CD14-positive monocyte (primary cell): ENCODE measurements around the gene AOPEP. TPM values are rescaled to one million over a fixed set of nuclear protein-coding genes. Genes with fewer than 3 reads are reported as not detected.
"Not testable (repeated sequence)": the region's sequence is repeated elsewhere in the genome, so short reads cannot be mapped to it uniquely, and the experiment has no call there.

Experiments used
- DNase-seq, 3 donors: peaks; one replicate each; pipeline ENCODE4 v3.0.0-alpha.2; 2011 to 2022
- H2AFZ ChIP-seq: 2 replicates; pipeline ENCODE4 v1.6.0; 2012; ENCODE audit warnings: mild to moderate bottlenecking, low read depth, low read length, inconsistent platforms; ENCODE audit not compliant: insufficient read depth, poor library complexity, severe bottlenecking
- H3K27ac ChIP-seq, 2 donors: 1 replicate in 1 of 2; 2 replicates in 1 of 2; pipeline ENCODE4 v1.5.1; 2012 to 2013; ENCODE audit warnings: low read length in 2 of 2, control low read depth in 1 of 2, inconsistent platforms in 1 of 2, low read depth in 1 of 2, mild to moderate bottlenecking in 1 of 2
- H3K27me3 ChIP-seq, 2 donors: one replicate each; pipeline versions ENCODE4 v1.6.0 to v1.6.1; 2011 to 2013; ENCODE audit warnings: low read length in 2 of 2; ENCODE audit not compliant: control insufficient read depth in 2 of 2, insufficient read depth in 2 of 2
- H3K36me3 ChIP-seq, 2 donors: replicated peaks in 1 of 2; 1 replicate in 1 of 2; 2 replicates in 1 of 2; pipeline versions ENCODE4 v1.5.1 to v1.6.1; 2012 to 2013; ENCODE audit warnings: low read length in 2 of 2, control low read depth in 1 of 2, inconsistent platforms in 1 of 2, mild to moderate bottlenecking in 1 of 2; ENCODE audit not compliant: insufficient read depth in 2 of 2, control insufficient read depth in 1 of 2
- H3K4me1 ChIP-seq, 2 donors: 1 replicate in 1 of 2; 2 replicates in 1 of 2; pipeline versions ENCODE4 v1.5.1 to v1.6.1; 2012 to 2013; ENCODE audit warnings: low read length in 2 of 2, control low read depth in 1 of 2, inconsistent platforms in 1 of 2, mild to moderate bottlenecking in 1 of 2, moderate library complexity in 1 of 2; ENCODE audit not compliant: insufficient read depth in 2 of 2, control insufficient read depth in 1 of 2
- H3K4me2 ChIP-seq: replicated peaks from 2 replicates; pipeline ENCODE3; 2012; ENCODE audit warnings: low read length, moderate library complexity, mild to moderate bottlenecking; ENCODE audit not compliant: poor library complexity, severe bottlenecking; ENCODE audit errors: extremely low read depth
- H3K4me3 ChIP-seq, 3 experiments: fragments of 200-600 bp in 1 of 3; sonication (generic) in 1 of 3; replicated peaks in 1 of 3; 1 replicate in 2 of 3; 2 replicates in 1 of 3; pipeline ENCODE4 v1.5.1; 2011 to 2013; ENCODE audit warnings: low read length in 3 of 3, mild to moderate bottlenecking in 3 of 3, control low read depth in 2 of 3, low read depth in 2 of 3, inconsistent platforms in 1 of 3, moderate library complexity in 1 of 3
- H3K79me2 ChIP-seq: 2 replicates; pipeline ENCODE4 v1.6.0; 2012; ENCODE audit warnings: mild to moderate bottlenecking, control low read depth, inconsistent platforms, low read length, moderate library complexity; ENCODE audit not compliant: insufficient read depth
- H3K9ac ChIP-seq: 2 replicates; pipeline ENCODE4 v1.6.0; 2017; ENCODE audit warnings: low read length, mild to moderate bottlenecking; ENCODE audit not compliant: insufficient read depth, poor library complexity, severe bottlenecking
- H3K9me3 ChIP-seq, 2 donors: replicated peaks in 1 of 2; 1 replicate in 1 of 2; 2 replicates in 1 of 2; pipeline versions ENCODE4 v1.5.1 to v1.6.1; 2012 to 2013; ENCODE audit warnings: low read length in 2 of 2, control low read depth in 1 of 2; ENCODE audit not compliant: control insufficient read depth in 1 of 2, insufficient read depth in 1 of 2
- H4K20me1 ChIP-seq: 2 replicates; pipeline ENCODE4 v1.6.0; 2012; ENCODE audit warnings: mild to moderate bottlenecking, low read length, control low read depth, moderate library complexity; ENCODE audit not compliant: insufficient read depth
- H3K27ac Mint-ChIP-seq, 7 donors: one replicate each; pipeline ENCODE4 v1.8.0; 2020; ENCODE audit warnings: mild to moderate bottlenecking in 7 of 7, mixed read lengths in 7 of 7, moderate library complexity in 6 of 7, inconsistent platforms in 2 of 7
- H3K27me3 Mint-ChIP-seq, 3 donors: one replicate each; pipeline ENCODE4 v1.8.0; 2021 to 2022; ENCODE audit warnings: low read depth in 3 of 3, mild to moderate bottlenecking in 3 of 3, mixed read lengths in 3 of 3, moderate library complexity in 3 of 3, inconsistent platforms in 1 of 3
- H3K36me3 Mint-ChIP-seq, 2 donors: one replicate each; pipeline ENCODE4 v1.8.0; 2020; ENCODE audit warnings: mixed read lengths in 2 of 2, inconsistent platforms in 1 of 2, mild to moderate bottlenecking in 1 of 2
- H3K4me1 Mint-ChIP-seq: one replicate; pipeline ENCODE4 v1.8.0; 2020; ENCODE audit warnings: mild to moderate bottlenecking, mixed read lengths
- H3K4me3 Mint-ChIP-seq, 2 donors: one replicate each; pipeline ENCODE4 v1.8.0; 2020; ENCODE audit warnings: mild to moderate bottlenecking in 2 of 2, mixed read lengths in 2 of 2, moderate library complexity in 1 of 2
- H3K9me3 Mint-ChIP-seq, 7 donors: one replicate each; pipeline ENCODE4 v1.8.0; 2020 to 2022; ENCODE audit warnings: mixed read lengths in 7 of 7, mild to moderate bottlenecking in 6 of 7, moderate library complexity in 6 of 7, inconsistent platforms in 2 of 7
- CTCF ChIP-seq: fragments of 200-600 bp; IDR thresholded peaks from one replicate; pipeline ENCODE4 v1.8.0; 2022; ENCODE audit warnings: antibody characterized with exemption, mild to moderate bottlenecking
- WGBS: methylation state at CpG from one replicate; pipeline ENCODE4 v1.1.5; 2013; ENCODE audit warnings: missing lambda C conversion rate; ENCODE audit not compliant: insufficient coverage; 5-methylcytosine and 5-hydroxymethylcytosine counted together
- intact Hi-C, 2 donors: fragments of 100-400 bp; cut with micrococcal nuclease; formaldehyde crosslinking; loops; one replicate each; pipeline versions ENCODE4 v1.15.0 to v1.15.1; 2023
- polyA plus RNA-seq, 3 donors: library from polyadenylated mRNA; depleted of rRNA in 1 of 3; unstranded in 2 of 3; stranded (reverse) in 1 of 3; fragments of 300-500 nt in 2 of 3; fragments of >200 nt in 1 of 3; fragmentation: Illumina TruSeq in 2 of 3; gene quantifications; 1 replicate in 2 of 3; 2 replicates in 1 of 3; pipeline ENCODE4 v1.2.3, GENCODE V29; 2012 to 2021

AOPEP gene
- polyA plus RNA-seq, 3 donors = 3.0 to 4.1 (median 3.1) TPM

- Histone ChIP-seq H3K9me3 (no peaks in the 10 kb centered on the region), H3K79me2 (no peaks in the 10 kb centered on the region), H3K36me3 (no peaks in the 10 kb centered on the region), H2AFZ (no peak overlapping the region), H3K4me3 (no peak overlapping the region), H3K9ac (no peak overlapping the region), H3K4me2 (no peak overlapping the region), H3K4me1 (no peaks in the 10 kb centered on the region), H3K27me3 (no peaks in the 10 kb centered on the region), H4K20me1 (no peaks in the 10 kb centered on the region), H3K27ac (no peak overlapping the region)
- H3K4me1 Mint-ChIP-seq = no peaks in the 10 kb centered on the region
- peak overlapping the region in 1 of 7 donors; percentile 50 for H3K27ac Mint-ChIP-seq
- H3K4me3 Mint-ChIP-seq = no peak overlapping the region
- intact Hi-C loops = no loop called here
- DNase-seq = no peak
- no peaks in the 10 kb centered on the region for H3K27me3 Mint-ChIP-seq
- no peaks in the 10 kb centered on the region for H3K9me3 Mint-ChIP-seq
- no peak for TF ChIP-seq CTCF
- no CpG with 5 or more reads among the region's 3 CpGs for WGBS
- peaks cover 0 to 2% of the 10 kb centered on the region in 2 donors for H3K36me3 Mint-ChIP-seq
Measured at GRCh38 chr9:94847486-94847885, 121.0 kb downstream of the AOPEP start.

GRCh38 chr9:94848791-94849190, 122.3 kb downstream of the AOPEP start:
- H3K36me3 Mint-ChIP-seq, H2AFZ ChIP-seq, H3K27ac ChIP-seq, H3K36me3 ChIP-seq, H3K4me1 ChIP-seq, H3K27me3 Mint-ChIP-seq, H3K27me3 ChIP-seq, H3K4me3 ChIP-seq, DNase-seq, H3K4me2 ChIP-seq, H3K9ac ChIP-seq, intact Hi-C loops, H3K79me2 ChIP-seq, H3K27ac Mint-ChIP-seq, H3K9me3 Mint-ChIP-seq, H3K9me3 ChIP-seq, H4K20me1 ChIP-seq, H3K4me1 Mint-ChIP-seq, H3K4me3 Mint-ChIP-seq: not testable (repeated sequence)
- 100% methylated on average over 4 of the region's 10 CpGs for WGBS
